Cardiac muscle cell (in vitro differentiated cells and primary cell): ENCODE measurements around the gene RAE1. TPM values are rescaled to one million over a fixed set of nuclear protein-coding genes. Genes with fewer than 3 reads are reported as not detected.

Source experiments
- DNase-seq, 2 donors: peaks; one replicate each; pipeline versions ENCODE4 v3.0.0 to v3.0.0-alpha.2; 2010 to 2017; ENCODE audit warnings: low read depth in 1 of 2, low spot score in 1 of 2
- H3K27ac ChIP-seq: fragments of 200-600 bp; sonication (generic); 2 replicates; pipeline ENCODE4 v1.5.1; 2016
- H3K27me3 ChIP-seq: fragments of 200-600 bp; sonication (generic); 2 replicates; pipeline ENCODE4 v1.6.0; 2016; ENCODE audit warnings: control low read depth
- H3K36me3 ChIP-seq: fragments of 200-600 bp; sonication (generic); 2 replicates; pipeline ENCODE4 v1.5.1; 2016; ENCODE audit warnings: control low read depth
- H3K4me1 ChIP-seq: fragments of 200-600 bp; sonication (generic); 2 replicates; pipeline ENCODE4 v1.8.1; 2017; ENCODE audit warnings: low read depth, mild to moderate bottlenecking, mixed run types
- H3K4me3 ChIP-seq: fragments of 200-600 bp; sonication (generic); 2 replicates; pipeline ENCODE4 v1.5.1; 2016; ENCODE audit warnings: mild to moderate bottlenecking
- H3K9me3 ChIP-seq: fragments of 200-600 bp; sonication (generic); 2 replicates; pipeline ENCODE4 v1.5.1; 2017; ENCODE audit warnings: low read depth, mild to moderate bottlenecking, control low read depth
- CTCF ChIP-seq: IDR thresholded peaks from 2 replicates; pipeline ENCODE4 v1.5.1; 2012; ENCODE audit warnings: low read depth, mild to moderate bottlenecking, low read length
- polyA plus RNA-seq: library from polyadenylated mRNA; unstranded; fragments of >200 nt; fragmentation: Nextera tagmentation; extraction: Ambion mirVana; gene quantifications from 2 replicates; pipeline ENCODE4 v1.2.1, GENCODE V29; 2016
- total RNA-seq: library from RNA; depleted of rRNA; stranded (reverse); fragments of >200 nt; gene quantifications from 2 replicates; pipeline ENCODE4 v1.2.3, GENCODE V29; 2016

RAE1 gene
- total and polyA plus RNA-seq, 2 experiments from 2014 or later, result 34.2 to 72.4 TPM

- no peak for TF ChIP-seq CTCF
- DNase-seq, result no peak
- Histone ChIP-seq H3K9me3 (no peaks in the 10 kb centered on the region), H3K36me3 (no peaks in the 10 kb centered on the region), H3K27ac (no peak overlapping the region), H3K27me3 (no peaks in the 10 kb centered on the region), H3K4me1 (peaks cover 16% of the 10 kb centered on the region), H3K4me3 (no peak overlapping the region)
These were observed 36.4 kb downstream of the RAE1 start for GRCh38 chr20:57387463-57387862.

- DNase-seq, result no peak
- peaks cover 16% of the 10 kb centered on the region for H3K4me1 ChIP-seq
- no peak for TF ChIP-seq CTCF
- no peak overlapping the region for H3K27ac ChIP-seq
- no peaks in the 10 kb centered on the region for H3K9me3 ChIP-seq
- no peak overlapping the region for H3K4me3 ChIP-seq
- peaks cover 1% of the 10 kb centered on the region for H3K36me3 ChIP-seq
- no peaks in the 10 kb centered on the region for H3K27me3 ChIP-seq
These were observed 36.9 kb downstream of the RAE1 start for GRCh38 chr20:57387945-57388371.

- H3K27ac ChIP-seq, result peak overlapping the region; percentile 75
- no peak overlapping the region for H3K4me3 ChIP-seq
- no peaks in the 10 kb centered on the region for H3K9me3 ChIP-seq
- no peaks in the 10 kb centered on the region for H3K27me3 ChIP-seq
- peaks cover 19% of the 10 kb centered on the region for H3K4me1 ChIP-seq
- H3K36me3 ChIP-seq, result peaks cover 9% of the 10 kb centered on the region
- DNase-seq, result peak; percentile 81 to 84
- peak; percentile 30 for TF ChIP-seq CTCF
These were observed 38.1 kb downstream of the RAE1 start for GRCh38 chr20:57388953-57389694.

- Histone ChIP-seq H3K4me1 (peaks cover 27% of the 10 kb centered on the region), H3K36me3 (peaks cover 17% of the 10 kb centered on the region), H3K4me3 (no peak overlapping the region), H3K9me3 (no peaks in the 10 kb centered on the region), H3K27me3 (no peaks in the 10 kb centered on the region), H3K27ac (peak overlapping the region; percentile 75)
- no peak for TF ChIP-seq CTCF
- DNase-seq, result no peak
These were observed 38.9 kb downstream of the RAE1 start for GRCh38 chr20:57389695-57390603.

- Histone ChIP-seq H3K27me3 (no peaks in the 10 kb centered on the region), H3K36me3 (peaks cover 25% of the 10 kb centered on the region), H3K4me1 (peaks cover 36% of the 10 kb centered on the region), H3K27ac (peak within 1 kb of the TSS; percentile 93), H3K9me3 (no peaks in the 10 kb centered on the region), H3K4me3 (peak within 1 kb of the TSS; percentile 100)
- peak; percentile 71 to 89 for DNase-seq
- no peak for TF ChIP-seq CTCF
These were observed 39.8 kb downstream of the RAE1 start, which contains the start of gene RBM38 for GRCh38 chr20:57390604-57391438. TSS of gene RBM38 (plus strand) at chr20:57391396. CDS start at chr20:57391582, 186 bp downstream.
